GM13976 (cell line): Measurements from ENCODE around the gene RNF150.

Experiments used
- DNase-seq: peaks from one replicate; pipeline ENCODE4 v3.0.0; 2012; ENCODE audit warnings: low spot score
- in situ Hi-C: fragments of 300-500 bp; cut with MboI; formaldehyde crosslinking; loops from one replicate; pipeline ENCODE4 v1.12.0; 2022; ENCODE audit warnings: low sequenced_read_pairs, mixed read lengths, inconsistent platforms; ENCODE audit not compliant: unreplicated experiment
- TF ChIP-seq, protein P1 (sequence below): IDR thresholded peaks from 2 replicates; pipeline ENCODE4 v1.5.1; 2012; ENCODE audit warnings: borderline replicate concordance, mild to moderate bottlenecking; ENCODE audit not compliant: insufficient read depth; ENCODE audit errors: extremely low read depth, missing control alignments, control extremely low read depth

The RNF150 gene

GRCh38 chr4:140906993-140907962, 226.0 kb downstream of the RNF150 start:
- TF ChIP-seq, protein P1, sequence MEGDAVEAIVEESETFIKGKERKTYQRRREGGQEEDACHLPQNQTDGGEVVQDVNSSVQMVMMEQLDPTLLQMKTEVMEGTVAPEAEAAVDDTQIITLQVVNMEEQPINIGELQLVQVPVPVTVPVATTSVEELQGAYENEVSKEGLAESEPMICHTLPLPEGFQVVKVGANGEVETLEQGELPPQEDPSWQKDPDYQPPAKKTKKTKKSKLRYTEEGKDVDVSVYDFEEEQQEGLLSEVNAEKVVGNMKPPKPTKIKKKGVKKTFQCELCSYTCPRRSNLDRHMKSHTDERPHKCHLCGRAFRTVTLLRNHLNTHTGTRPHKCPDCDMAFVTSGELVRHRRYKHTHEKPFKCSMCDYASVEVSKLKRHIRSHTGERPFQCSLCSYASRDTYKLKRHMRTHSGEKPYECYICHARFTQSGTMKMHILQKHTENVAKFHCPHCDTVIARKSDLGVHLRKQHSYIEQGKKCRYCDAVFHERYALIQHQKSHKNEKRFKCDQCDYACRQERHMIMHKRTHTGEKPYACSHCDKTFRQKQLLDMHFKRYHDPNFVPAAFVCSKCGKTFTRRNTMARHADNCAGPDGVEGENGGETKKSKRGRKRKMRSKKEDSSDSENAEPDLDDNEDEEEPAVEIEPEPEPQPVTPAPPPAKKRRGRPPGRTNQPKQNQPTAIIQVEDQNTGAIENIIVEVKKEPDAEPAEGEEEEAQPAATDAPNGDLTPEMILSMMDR, result no peak
- in situ Hi-C loops, result no loop called here
- DNase-seq, result no peak

DNA sequence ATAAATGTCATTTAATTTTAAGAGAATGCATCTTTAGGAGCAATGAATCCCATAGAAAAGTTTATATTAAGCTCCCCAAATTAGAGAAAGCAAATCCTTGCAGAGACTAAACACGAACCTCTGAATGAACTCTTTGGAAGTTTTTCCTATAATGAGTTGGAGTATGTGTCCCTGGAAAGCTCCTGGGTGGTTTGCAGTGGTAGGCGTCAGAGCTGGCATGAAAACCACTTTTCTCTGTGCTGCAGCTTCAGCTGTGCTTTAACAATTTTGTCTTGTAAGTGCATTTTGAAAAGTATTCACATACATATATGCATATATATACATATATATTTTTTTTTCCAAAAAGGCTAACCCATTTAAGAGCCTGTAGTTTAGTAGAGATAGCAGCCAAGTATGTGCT, 228.4 kb downstream of the RNF150 start:
- in situ Hi-C loops, result no loop called here
- DNase-seq, result no peak
- TF ChIP-seq, protein P1, result no peak

- DNase-seq, result no peak
- in situ Hi-C loops, result no loop called here
- TF ChIP-seq, protein P1, result no peak
Observed at GRCh38 chr4:140903522-140904475, 229.5 kb downstream of the RNF150 start.

GRCh38 chr4:140901736-140902336, 231.4 kb downstream of the RNF150 start:
- in situ Hi-C loops, result no loop called here
- DNase-seq, result no peak
- TF ChIP-seq, protein P1, result no peak

GRCh38 chr4:140893939-140894338, 239.3 kb downstream of the RNF150 start:
- in situ Hi-C loops, result loop anchor here (25.0 kb wide), 1 partner anchor 243 kb away; the partner anchor contains the start of gene RNF150
- TF ChIP-seq, protein P1, result no peak
- no peak for DNase-seq

DNA sequence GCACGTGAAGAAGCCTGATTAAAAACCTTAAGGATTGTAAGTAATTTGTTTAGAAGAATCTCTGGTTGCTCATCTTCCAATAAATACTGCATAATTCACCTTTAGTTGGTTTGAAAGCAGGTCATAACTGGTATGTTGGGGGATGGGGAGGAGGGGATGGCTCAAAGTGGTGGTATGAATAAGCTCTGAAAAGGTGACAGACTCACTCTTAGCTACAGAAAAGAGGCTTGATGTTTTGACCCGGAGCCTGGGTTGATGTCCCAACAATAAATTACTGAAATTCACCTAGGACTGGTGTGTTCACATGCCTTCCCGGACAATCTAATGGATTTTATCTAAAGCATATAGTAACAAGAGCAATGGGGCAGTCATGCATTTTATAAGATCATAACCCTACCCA, 245.2 kb downstream of the RNF150 start:
- TF ChIP-seq, protein P1, result no peak
- no peak for DNase-seq
- in situ Hi-C loops, result loop anchor here (25.0 kb wide), 1 partner anchor 249 kb away; the partner anchor contains the start of gene RNF150
